ENCODE measurements around the gene MCTP1. TPM values are rescaled to one million over a fixed set of nuclear protein-coding genes. Genes with fewer than 3 reads are reported as not detected.
"Not testable (repeated sequence)": the region's sequence is repeated elsewhere in the genome, so short reads cannot be mapped to it uniquely, and the experiment has no call there.

Gene MCTP1
- total RNA-seq, 1 donor from 2014 or later: 3.3 TPM

GRCh38 chr5:94891565-94891964 is 393.3 kb downstream of the MCTP1 start:
- no peak for DNase-seq (ENCODE audit: low read depth)

GRCh38 chr5:94890907-94891306 is 394.0 kb downstream of the MCTP1 start:
- no peak for DNase-seq (ENCODE audit: low read depth)

GRCh38 chr5:94888674-94889073 is 396.2 kb downstream of the MCTP1 start:
- DNase-seq (ENCODE audit: low read depth): no peak

DNA sequence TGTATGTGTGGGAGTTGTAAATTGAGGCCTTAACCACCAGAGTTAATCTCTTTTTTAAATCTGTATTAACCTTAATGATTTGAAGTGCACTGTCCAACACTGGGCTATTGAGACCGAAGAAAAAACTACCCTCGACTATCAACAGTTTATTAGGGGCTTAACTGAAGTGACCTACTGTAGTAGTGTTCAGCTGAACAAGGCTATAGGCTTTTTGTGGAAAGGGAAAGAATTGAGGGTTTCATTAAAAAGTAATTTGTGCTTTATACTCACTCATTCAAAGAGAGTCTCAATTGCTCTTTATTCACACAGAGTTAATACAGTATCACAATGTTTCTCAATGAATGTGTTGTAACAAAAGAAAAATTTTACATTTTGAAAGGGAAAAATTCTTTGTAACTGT is 399.0 kb downstream of the MCTP1 start:
- no peak for DNase-seq (ENCODE audit: low read depth)

DNA sequence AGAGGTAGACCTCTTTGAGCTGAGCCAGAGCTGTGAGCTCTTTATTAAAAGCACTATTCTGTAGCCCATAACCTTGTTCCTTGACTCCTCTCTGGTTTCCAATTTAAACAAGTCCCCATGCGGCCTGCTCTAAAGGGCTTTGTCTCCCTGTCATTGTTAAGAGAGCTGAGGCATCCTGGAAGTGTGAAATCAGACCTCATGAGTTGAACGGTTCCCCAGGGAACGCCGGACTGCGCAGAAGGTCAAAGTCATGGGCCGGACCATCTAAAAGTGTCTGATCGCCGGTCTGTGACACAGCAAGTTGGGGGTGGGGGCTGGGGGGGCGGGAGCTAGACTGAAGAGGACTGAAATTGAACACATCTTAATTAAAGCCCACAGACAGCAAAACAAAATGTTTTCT is 400.6 kb downstream of the MCTP1 start:
- no peak for DNase-seq (ENCODE audit: low read depth)

- no peak for DNase-seq (ENCODE audit: low read depth)
Measured at GRCh38 chr5:94872526-94872925, 412.4 kb downstream of the MCTP1 start.

DNA sequence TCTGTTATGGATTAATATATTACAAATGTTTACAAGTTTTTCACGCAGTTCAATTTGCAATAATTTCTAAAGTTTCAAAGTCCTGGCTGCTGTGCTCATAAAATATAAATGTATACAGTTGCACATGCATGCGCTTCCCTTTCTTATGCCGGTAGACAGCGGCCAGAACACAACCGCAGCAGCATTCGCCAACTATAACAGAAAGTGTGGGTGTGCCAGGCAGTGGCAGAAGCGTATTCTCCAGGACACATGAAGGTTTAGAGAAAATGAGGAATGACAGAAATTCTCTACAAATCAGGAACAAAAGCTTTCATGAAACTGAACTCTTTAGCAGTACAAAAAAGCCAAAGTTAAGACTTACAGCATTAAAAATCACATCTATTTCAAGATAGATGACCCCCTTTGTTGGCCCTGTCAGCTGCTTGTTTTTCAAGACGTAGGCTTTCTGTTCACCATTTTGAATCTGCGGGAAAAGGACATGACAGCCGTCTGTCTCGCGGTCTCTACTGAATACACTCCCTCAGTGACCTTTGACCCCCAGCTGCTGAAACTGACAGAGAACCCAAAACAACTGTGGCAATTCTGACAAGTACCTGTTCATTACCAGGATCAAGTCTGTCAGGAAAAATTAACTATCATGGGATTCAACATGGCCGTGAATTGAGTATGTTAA is 414.2 kb downstream of the MCTP1 start:
- DNase-seq (ENCODE audit: low read depth): no peak

- DNase-seq (ENCODE audit: low read depth): no peak
Measured at GRCh38 chr5:94869921-94870320, 415.0 kb downstream of the MCTP1 start.

DNA sequence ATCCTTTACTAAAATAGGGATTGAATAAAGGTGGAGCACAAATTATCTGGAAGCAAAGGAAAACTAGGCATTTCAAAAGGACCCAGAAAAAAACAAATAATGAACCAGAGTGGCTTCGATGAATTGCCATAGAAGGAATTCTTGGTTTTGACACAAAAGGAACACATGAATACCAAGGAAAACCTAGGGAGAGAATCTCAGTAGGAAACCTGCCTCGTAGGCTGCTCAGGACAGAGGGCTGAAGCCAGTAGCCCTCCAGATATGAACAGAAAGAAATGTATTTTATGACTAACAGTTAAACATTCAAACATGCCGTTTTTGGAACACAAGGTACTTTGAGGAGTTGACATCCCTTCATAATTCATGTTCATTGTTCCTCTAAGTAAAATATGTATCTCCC is 420.9 kb downstream of the MCTP1 start:
- no peak for DNase-seq (ENCODE audit: low read depth)

GRCh38 chr5:94857111-94857510 is 427.8 kb downstream of the MCTP1 start:
- no peak for DNase-seq (ENCODE audit: low read depth)

DNA sequence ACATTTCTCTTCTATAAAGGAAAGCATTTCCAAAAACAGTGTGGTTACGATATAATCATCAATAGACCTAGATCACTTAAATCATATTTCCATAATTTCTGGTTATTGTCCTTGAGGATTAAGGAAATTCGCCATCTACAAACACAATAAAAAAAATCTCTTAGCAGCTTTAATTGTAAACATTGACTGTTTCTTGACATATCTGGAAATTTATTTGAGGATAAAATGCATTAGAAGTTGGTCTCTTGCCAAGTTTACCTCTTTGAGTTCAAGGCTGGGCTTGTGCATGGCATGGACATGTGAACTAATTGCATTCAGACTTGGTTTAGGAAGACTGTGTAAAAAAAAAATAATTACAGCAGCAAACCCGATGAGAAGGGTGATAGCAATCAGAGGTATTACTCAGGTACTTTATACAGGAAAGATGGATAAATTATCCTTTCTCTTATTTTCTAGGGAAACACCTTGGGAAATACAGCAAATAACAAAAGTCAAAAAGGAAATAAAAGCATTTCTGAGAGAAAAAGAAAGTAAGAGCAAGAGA is 428.6 kb downstream of the MCTP1 start:
- no peak for DNase-seq (ENCODE audit: low read depth)

DNA sequence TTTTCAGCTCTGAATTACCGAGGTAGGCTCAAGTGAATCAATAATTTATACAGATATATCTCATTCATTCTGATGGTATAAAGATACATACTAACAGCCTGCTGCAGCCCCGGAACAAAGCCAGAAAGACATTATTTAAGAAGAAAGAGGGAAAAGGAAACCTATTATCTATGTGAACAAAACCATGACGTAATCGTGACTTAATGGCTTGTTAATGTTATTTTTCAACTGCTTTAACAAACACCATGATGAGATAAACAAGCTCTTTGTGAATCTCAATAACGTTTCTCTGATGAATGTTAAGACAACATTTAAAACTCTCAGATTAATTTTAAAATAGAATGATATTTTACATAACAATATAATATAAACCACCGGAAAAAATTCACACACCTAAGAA is 429.4 kb downstream of the MCTP1 start:
- DNase-seq (ENCODE audit: low read depth): no peak

DNA sequence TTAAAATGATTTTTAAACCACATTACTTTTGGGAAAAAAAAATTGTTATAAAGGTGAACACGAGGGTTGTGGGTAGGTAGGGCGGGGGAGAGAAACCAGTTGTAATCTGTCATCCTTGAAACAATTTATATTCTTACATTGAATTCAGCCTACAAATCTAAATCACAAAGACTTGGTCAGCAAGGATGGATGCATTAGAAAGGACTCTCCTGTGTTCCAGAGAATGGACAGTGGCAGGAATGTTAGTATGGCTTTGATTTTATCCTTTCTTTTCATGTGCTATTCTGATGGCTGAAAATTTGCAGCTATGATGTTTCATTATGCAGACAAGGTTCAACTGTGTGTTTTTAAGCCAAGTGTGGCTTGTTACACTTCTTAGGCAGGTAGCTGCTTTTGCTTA is 431.8 kb downstream of the MCTP1 start:
- no peak for DNase-seq (ENCODE audit: low read depth)

GRCh38 chr5:94850960-94851359 is 433.9 kb downstream of the MCTP1 start:
- no peak for DNase-seq (ENCODE audit: low read depth)

GRCh38 chr5:94849821-94850736 is 434.8 kb downstream of the MCTP1 start:
- peak; percentile 46 for DNase-seq (ENCODE audit: low read depth)

DNA sequence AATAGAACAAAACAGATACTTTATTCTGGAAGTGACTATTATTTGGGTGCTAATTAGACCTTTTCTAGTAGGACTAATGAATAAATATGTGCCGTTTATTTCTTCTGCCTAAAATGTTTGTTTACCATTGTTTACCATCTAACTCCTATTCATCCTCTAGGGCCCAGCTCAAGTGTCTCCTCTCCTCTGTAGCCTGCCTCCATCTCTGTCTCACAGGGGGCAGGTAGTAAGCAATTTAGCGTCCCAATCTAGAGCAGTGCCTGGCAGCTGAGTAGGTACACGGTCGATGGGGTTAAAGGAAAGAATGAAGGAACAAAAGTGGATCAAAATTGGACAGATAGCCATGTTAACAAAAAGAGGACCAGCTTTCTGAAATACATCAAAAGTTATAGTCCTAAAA is 435.6 kb downstream of the MCTP1 start:
- no peak for DNase-seq (ENCODE audit: low read depth)

DNA sequence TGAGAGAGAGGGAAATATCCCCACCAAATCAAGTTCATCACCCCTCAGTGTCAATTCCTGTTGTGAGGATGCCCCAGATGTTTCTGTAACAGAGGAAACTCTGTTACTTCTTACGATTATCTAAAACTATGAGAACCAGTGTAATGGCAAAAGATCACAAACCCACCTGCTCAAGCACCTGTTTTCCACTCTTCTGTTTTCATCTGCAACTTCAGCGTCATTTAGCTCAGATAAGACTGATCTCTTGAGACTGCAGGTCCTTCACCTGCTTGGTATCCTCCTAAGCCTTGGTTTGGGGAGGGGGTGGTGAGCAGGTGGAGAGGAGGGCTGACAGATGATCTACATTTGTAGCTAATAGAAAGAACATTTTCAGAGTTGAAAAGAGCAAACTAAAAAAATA is 437.2 kb downstream of the MCTP1 start:
- DNase-seq (ENCODE audit: low read depth): no peak

DNA sequence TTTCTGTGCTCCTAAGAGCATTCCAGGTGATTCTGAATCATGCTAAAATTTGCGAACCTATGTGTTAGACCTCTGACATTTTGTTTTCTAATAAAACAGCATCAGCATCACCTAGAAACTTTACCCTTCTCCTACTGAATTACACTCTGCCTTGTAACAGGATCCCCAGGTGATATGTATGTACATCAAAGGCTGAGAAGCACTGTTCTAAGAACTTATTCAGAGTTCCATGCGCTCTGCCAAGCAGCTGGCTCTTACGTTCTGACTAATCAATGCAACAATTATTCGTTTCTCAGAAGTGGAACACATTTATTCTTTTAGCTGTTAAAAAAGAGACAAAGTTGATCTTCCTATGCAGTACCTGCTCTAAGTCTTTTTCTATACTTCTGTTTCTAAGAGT is 437.9 kb downstream of the MCTP1 start:
- DNase-seq (ENCODE audit: low read depth): no peak

GRCh38 chr5:94845696-94846095 is 439.2 kb downstream of the MCTP1 start:
- not testable (repeated sequence) for DNase-seq (ENCODE audit: low read depth)

- DNase-seq (ENCODE audit: low read depth): no peak
Measured at GRCh38 chr5:94841598-94842322, 443.1 kb downstream of the MCTP1 start.

GRCh38 chr5:94833851-94834250 is 451.0 kb downstream of the MCTP1 start:
- DNase-seq (ENCODE audit: low read depth): no peak

GRCh38 chr5:94832685-94833084 is 452.2 kb downstream of the MCTP1 start:
- DNase-seq (ENCODE audit: low read depth): no peak

Measured in myocyte (in vitro differentiated cells).